ENCODE data around the gene IFITM10.

IFITM10 gene

DNA sequence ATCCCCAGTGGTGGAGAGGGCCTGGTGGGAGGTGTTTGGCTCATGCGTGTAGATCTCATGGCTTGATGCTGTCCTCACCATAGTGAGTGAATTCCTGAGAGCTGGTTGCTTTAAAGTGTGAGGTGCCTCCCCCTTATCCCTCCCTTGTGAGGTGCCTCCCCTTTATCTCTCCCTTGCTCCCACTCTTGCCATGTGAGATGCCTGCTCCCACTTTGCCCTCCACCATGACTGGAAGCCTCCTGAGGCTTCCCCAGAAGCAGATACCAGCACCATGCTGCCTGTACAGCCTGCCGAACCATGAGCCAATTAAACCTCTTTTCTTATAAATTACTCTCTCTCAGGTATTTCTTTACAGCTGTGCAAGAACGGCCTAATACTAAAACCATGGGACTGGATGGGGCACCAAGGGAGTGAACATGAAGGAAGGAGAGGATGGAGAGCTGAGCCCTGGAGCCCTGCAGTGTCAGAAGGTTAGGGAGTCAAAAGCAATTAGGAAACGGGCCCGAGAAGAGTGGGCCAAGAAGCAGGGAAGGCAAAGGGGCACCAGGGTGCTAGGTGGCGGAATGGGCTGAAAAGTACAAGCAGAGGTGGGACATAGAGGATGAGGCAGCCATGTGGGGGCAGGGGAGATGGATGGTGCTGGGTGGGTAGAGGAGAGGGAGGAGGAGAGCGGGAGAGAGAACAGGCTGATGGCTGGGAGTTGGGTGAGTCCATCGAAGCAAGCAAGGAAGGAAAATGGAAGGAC is 9.4 kb downstream of the IFITM10 start:
- no peak for DNase-seq (ENCODE audit: low read depth in 2 of 2)

DNA sequence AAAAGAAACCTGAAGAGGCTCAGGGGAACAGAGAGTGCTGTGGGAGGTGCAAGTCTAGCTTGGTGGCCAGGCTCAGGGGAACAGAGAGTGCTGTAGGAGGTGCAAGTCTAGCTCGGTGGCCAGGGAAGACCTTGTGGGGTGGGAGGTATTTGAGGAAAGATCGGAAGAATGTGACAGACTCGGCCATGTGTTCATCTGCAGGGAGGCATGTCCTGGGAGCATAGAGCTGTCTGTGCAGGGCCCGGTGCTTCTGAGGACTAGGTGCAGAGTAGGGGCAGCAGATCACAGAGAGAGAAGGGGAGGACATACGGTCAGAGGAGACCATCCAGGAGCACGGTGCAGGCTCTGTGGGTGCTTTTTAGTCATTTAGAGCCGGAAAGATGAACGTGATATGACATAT is 10.8 kb downstream of the IFITM10 start:
- no peak for DNase-seq (ENCODE audit: low read depth in 2 of 2)

DNA sequence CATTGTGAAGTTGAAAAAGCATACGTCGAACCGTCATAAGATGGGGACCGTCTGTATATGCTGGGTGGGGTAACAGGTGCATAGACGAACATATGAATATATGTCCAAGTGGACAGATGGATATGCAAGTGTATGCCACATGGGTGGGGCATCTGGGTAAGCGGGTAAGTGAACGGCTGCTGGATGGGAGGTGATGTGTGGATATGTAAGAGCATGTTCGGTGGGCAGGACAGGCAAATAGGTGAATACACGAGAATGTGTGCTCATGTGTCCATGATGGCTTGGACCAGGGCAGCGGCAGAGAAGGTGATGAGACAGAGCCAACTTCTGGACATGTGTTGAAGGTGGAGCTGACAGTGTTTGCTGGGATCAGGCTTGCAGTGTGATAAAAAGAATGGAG is 12.0 kb downstream of the IFITM10 start:
- no peak for DNase-seq (ENCODE audit: low read depth in 2 of 2)

DNA sequence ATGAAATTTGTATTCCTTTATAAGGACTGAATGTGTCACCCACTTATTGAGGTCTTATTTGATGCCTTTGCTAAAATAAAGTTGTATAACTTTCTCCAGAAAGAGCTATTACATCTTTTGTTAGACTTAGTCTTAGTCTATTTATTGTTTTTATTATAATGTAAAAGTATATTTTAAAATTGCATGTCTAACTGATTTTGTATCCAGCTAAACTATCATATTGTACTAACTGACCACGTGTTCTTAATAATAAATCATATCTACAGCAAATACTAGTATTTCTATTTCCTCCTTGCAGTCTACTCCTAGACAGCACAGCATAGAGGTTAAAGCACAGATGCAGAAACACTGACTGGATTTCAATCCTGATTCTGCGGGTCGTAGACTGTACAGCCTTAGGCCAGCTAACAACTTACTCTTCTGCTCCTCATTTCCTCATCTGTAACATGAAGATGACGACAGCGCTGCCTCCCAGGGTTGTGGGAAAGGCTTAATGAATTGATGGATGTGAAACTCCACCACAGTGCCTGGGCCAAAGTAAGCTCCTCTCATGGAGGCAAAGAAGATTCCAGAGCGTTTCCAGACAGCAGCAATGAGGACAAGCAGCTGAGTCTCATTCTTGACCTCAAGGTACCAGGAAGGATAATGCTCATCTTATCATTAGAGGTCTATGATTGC is 13.2 kb downstream of the IFITM10 start:
- no peak for DNase-seq (ENCODE audit: low read depth in 2 of 2)

DNA sequence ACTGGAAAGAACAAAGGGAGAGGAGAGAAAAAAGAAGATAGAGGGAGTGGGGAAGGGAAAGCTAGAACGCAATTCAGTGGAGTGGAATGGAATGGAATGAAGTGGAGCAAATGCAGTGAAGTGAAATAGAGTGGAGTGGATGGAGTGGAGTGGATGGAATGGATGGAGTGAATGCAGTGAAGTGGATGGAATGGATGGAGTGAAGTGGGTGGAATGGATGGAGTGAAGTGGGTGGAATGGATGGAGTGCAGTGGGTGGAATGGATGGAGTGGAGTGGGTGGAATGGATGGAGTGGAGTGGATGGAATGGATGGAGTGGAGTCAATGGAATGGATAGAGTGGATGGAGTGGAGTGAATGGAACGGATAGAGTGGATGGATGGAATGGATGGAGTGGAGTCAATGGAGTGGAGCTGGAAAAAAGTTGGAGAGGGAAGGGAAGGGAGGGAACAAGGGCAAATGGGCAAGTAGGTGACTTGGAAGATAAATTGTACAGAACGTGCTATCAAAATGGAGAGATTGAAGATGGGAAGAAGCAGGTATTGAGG is 13.9 kb downstream of the IFITM10 start:
- no peak for DNase-seq (ENCODE audit: low read depth in 2 of 2)

DNA sequence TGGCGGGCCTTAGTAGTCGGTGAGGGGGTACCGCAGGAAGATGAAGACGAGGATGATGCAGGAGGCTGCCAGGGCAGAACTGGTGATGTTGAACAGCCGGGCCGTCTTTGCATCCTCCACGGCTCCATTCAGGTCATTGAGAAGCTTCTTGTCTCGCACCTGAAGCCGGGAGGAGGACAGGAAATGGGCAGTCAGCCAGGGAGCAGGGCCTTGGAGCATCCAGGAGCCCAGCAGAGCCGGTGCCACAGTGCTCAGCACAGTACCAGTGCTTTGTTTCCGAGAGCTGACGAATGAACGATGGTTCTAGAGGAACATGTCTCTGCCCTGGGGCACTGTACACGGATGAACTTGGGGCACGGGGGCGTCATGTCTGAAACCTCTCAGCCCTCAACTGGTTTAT is 15.1 kb downstream of the IFITM10 start:
- no peak for DNase-seq (ENCODE audit: low read depth in 2 of 2)

DNA sequence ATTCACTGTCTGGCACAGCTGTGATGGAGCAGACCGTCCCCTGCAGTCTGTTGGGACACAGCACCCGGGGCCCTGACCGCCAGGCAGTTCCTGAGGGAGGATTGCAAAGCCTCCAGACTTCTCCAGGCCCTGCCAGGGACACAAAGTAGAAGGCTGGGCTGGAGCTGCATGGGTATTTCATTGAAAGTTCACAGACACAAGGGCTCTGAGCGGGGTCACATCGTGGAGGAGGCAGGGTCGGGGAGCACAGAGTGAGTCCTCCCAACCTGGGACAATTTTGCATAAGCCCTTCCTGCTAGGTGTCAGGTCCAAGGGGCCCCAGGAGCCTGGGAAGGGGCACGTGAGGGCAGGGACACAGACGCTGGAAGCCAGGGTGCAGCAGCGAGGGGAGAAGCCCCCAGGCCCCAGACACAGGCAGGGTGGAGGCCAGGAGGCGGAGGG is 15.7 kb downstream of the IFITM10 start:
- no peak for DNase-seq (ENCODE audit: low read depth in 2 of 2)

DNA sequence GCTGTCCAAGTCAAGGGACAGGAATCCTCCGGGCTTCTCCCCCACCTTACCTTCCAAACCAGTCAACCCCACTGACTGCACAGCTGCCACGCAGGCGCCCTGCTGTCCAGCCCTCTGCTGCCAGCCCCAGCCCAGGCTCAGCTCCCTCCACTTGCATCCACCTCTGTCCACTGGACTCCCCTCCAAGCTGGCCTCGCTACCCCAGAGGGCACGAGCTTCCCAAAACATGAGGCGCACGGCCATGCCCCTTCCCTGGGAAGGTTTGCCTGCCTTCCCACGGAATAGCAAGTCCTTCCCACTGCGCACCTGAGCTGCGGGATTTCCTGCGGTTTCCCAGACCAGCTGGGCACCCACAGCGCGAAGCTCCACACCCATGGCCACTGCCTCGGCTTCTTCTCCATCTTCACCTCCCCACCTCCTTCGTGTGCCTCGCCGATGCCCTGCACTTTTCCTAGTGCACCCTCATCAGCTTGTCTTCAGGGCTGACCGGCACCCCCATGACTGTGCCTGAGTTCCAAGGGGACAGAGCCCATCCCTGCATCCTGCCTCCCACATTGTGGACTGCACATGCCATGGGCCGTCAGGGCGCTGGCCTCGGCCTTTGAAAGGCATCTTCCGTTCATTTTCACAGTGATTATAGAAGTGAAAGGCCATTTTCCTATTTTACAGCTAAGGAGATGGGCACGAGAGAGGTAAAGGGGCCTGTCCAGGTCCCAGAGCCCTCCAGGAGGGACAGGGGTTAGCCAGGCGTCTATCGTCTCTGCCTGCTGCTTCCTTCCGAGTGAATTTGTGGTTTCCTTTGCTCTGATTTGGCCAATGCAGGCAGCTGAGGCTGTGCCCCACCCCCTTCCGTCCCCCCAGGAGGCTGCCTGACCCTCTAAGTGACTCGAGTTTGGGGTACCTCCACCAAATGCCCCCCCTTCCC is 16.4 kb downstream of the IFITM10 start:
- no peak for DNase-seq (ENCODE audit: low read depth in 2 of 2)

DNA sequence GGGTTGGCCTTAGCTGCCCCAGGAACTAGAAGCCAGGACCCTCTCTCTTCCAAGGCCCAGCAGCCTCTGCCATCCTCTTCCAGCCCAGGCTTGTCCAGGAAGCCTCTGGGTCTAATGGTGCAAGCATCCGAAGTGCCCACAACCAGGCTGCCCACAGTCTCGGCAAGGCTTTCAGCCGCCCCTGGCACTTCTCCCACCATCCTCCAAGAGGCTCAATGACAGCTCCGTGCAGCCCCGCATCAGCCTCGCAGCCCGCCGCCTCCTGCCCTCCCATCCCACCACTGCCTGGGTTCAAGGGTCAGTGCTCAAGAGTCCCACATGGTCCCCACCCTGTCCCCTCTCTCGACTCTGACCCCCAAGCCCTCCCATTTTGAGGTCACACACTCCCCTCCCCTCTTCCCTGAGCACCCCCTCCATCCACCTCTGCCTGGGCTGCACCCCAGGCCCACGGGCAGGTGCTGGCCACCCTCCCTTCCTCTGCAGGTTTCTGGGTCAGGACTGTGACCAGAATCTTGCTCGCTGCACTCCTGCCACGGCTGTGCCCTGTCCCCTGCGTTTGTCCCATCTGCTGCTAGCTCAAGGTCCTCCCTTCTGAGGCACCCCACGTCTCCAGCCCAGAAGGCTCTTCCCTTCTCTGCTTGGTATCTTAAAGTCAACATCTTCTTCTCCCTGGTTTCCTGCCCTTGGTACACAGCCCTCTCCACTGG is 17.2 kb downstream of the IFITM10 start:
- DNase-seq (ENCODE audit: low read depth in 2 of 2): no peak

DNA sequence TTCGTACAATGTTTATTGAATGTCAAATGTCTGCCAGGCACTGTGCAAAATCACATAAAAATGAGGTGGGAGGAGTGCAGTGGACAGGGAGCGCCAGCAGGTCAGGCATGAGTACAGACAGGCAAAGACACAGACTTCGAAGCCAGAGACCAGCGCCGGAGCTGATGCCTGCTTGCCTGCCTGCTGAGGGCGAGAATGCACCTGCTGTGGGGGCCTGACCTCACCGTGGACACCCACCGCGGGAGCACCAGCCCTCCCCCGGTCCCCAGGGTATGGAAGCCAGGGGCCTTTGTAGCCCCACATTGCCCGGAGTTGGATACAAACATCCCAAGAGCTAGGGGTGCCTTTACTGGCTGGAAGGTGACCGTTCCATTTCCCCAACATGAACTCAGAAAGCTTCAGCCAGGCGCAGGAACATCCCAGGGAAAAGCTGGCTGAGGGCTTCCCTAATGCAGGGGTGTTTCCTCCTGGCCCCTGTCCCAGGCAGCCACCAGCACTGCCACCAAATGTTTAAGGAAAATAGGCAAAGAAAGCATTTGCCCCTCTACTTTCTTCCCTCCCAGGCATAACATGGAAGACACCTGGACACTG is 17.9 kb downstream of the IFITM10 start:
- no peak for DNase-seq (ENCODE audit: low read depth in 2 of 2)

DNA sequence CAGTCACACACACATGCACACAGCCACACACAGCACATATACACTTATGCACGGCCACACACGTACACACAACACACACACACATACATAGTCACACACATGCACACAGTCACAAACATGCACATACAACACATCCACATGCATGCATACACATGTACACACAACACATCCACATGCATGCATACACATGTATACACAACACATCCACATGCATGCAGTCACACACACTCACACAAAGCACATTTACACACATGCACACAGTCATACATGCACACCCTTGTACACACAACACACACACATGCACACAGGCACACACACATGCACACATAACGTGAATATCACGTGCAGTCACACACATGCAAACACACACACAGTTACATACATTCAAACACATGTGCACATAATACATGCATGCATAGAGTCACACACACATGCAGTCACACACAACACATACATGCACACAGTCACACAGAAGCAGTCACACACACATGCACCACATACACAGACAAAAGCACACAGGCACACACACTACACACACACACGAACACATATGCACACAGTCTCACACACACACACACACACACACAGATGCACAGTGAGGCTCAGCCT is 18.8 kb downstream of the IFITM10 start:
- no peak for DNase-seq (ENCODE audit: low read depth in 2 of 2)

DNA sequence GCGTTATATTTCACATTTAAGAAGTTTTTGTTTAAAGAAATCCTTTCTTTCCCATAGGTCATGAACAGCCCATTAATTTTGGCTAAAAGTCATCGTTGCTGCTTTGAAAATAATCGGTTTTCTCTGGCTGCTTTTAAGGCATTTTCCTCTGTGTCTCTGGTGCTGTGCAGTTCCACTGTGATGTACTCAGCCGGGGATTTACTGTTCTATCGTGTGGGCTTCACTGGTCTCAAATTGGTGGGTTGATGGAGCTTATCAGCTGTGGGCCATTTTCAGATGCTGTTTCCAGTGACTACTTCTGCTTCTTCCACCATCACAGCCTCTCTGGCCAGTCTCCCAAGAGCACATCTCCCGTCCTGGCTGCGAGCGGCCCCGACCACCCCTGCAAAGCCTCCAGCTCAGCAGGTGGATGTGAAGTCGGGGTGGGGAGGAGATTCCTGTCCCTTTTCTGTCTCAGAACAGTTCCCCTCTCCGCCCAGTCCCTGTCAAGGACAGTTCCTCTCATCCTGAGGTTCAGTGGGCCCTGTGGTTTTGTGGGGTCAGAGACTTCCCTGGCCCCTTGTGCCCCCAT is 20.3 kb downstream of the IFITM10 start:
- DNase-seq (ENCODE audit: low read depth in 2 of 2): no peak

DNA sequence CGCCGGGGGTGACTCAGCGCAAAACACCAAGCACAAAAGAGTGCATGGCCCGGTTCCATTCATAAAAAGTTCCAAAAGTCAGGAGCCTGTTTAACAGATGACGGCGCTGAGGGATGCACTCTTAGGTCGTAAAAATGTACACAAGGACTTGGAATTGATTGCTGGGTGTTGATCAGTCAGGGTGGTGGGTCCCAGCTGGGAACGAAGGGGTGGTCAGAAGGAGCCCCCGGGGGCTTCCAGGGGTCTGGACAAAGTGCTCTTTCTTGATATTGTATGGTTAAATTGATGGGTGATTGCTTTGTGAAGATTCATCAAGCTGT is 20.7 kb downstream of the IFITM10 start:
- peak in 1 of 2 experiments; percentile 6 for DNase-seq (ENCODE audit: low read depth in 2 of 2)

DNA sequence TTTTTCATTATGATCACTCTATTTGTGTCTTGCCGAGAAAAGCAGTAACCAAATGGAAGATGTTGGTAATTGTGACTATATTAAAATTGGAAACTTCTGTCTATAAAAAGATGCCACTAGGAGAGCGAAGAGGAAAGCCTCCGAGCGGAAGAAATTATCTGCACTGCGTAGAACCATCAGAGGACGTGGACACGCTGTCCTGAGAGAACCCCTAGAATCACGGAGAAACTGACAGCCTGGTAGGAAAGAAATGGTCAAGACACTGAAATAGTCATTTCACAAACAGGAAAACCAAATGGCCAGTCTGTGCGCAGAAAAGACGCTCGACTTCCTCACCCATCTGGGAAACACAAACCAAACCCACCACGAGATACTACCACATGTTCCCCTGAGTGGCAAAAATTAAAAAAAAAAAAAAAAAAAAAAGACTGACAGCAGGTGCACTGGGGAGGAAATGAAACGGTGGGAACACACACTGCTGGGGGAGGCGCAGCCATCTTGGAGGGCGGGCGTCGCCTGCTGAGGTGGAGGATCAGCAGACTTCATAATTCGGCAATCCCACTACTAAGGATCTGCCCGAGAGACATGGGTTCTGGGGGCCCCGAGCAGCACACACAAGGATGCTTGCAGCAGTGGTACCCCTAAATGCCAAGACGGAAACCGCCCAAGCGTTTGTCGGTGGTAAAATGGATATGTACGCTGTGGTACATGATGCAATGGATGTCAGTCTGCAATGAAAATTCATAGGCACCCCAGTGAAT is 21.3 kb downstream of the IFITM10 start:
- no peak for DNase-seq (ENCODE audit: low read depth in 2 of 2)

DNA sequence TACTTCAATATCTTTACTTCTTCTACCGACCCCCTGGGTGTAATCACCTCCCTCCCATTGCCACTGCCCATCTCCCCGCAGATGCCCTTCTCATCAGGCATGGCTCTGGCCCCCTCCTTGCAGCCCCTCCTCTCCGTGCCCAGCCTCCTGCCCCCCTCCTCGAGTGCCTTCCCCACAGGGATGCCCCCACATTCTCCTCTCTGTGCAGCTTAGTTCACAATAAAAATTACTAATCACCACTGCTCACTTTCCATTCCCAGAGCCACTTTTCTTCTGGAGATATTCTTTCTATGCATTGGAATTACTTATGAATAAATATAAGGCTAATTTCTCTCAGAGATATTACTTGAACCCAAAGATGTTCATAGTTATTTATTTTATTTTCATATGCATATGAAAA is 22.1 kb downstream of the IFITM10 start:
- DNase-seq (ENCODE audit: low read depth in 2 of 2): no peak

DNA sequence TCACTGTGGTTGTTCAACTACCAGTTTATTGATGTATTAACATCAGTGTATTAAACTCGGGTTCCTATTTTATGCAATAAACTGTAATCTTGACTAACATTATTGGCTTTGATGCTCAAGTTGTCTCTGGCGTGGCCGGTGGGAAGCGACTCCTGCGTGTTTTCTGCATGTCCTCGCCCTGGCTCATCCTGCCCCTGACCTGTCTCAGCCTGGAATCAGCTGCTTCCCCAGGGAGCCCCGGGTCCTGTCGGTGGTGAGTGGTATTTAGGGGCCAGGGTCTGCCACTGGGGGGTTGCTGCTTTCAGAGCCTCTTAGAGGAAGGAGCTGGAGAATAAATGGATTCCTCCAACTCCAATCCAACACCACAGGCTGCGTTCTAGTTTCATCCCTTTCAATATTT is 22.5 kb downstream of the IFITM10 start:
- no peak for DNase-seq (ENCODE audit: low read depth in 2 of 2)

DNA sequence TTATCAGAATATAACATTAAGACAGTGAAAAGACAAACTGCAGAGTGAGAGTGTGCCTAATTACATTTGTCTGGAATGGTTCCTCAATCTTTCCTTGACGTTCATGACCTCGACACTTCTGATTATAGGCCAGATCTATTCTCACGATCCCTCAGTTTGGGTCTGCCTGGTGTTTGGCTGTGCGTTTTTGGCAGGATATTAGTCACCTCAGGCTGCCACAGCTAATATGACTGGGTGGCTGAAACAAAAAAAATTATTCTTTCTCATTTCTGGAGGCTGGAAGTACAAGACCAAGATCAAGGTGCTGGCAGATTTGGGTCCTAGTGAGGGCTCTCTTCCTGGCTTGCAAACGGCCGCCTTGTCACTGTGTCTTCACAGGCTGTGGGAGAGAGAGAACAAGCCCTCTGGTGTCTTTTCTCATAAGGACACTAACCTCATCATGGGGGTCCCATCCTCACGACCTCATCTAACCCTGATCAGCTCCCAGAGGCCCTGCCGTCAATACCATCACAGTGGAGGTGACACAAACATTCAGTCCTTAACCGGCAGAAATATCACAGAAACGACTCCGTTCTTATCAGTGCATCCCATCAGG is 23.2 kb downstream of the IFITM10 start:
- DNase-seq (ENCODE audit: low read depth in 2 of 2): no peak

DNA sequence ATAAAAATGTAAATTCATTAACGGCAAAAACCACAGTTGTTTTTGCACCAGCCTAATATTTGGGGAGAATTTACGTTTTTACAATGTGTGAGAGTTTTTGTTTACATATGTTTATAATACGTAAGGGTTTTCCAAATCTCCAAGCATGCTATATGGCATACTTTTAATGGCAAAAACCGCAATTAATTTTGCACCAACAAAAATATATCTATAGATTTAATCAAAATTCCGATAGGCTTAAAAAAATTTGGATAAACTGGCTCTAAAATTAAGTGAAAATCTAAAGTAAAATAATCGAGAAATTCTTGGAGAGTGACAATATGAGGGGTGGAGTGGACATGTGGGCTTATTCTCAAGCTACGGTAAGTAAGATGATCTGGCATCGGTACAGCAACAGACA is 30.6 kb downstream of the IFITM10 start:
- DNase-seq (ENCODE audit: low read depth in 2 of 2): no peak

DNA sequence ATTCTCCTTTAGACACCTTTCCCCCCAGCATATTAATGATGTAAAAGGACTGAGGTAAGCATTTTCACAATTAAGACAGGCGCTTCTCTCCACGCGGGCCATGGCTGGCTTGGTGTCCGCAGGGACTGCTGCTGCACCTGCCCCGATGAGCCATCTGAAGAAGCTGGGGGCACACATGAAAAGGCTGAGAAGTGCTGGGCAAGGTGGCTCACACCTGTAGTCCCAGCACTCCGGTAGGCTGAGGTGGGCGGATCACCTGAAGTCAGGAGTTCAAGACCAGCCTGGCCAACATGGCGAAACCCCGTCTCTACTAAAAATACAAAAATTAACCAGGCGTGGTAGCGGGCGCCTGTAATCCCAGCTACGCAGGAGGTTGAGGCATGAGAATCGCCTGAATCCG is 32.1 kb downstream of the IFITM10 start:
- DNase-seq (ENCODE audit: low read depth in 2 of 2): no peak

Data from fibroblast of skin of left quadriceps (primary cell).